LNCAP (cell line): ENCODE measurements around the gene KDM6A.

Source experiments
- CTCF ChIP-seq: fragments of 450-650 bp; IDR thresholded peaks from 2 replicates; pipeline ENCODE4 v1.5.1; 2017; ENCODE audit warnings: mild to moderate bottlenecking

The KDM6A gene

GRCh38 chrX:44871114-44871645, 1.8 kb upstream of the KDM6A start:
- TF ChIP-seq CTCF = no peak

- TF ChIP-seq CTCF = no peak
These were observed 812 bp upstream of the KDM6A start for GRCh38 chrX:44871931-44872820.

- no peak for TF ChIP-seq CTCF
These were observed 658 bp downstream of the KDM6A start for GRCh38 chrX:44873415-44874276.

GRCh38 chrX:44874420-44875184, 1.6 kb downstream of the KDM6A start:
- TF ChIP-seq CTCF = no peak

GRCh38 chrX:44875185-44875489, 2.1 kb downstream of the KDM6A start:
- no peak for TF ChIP-seq CTCF

GRCh38 chrX:44876086-44876485, 3.1 kb downstream of the KDM6A start:
- TF ChIP-seq CTCF = no peak

GRCh38 chrX:44876767-44877166, 3.8 kb downstream of the KDM6A start:
- no peak for TF ChIP-seq CTCF
